ENCODE data around the gene CACNA2D4. TPM values are rescaled to one million over a fixed set of nuclear protein-coding genes. Genes with fewer than 3 reads are reported as not detected.

Gene CACNA2D4
- total and polyA plus RNA-seq, 4 donors = 0.82 to 2.8 (median 1.3) TPM

DNA sequence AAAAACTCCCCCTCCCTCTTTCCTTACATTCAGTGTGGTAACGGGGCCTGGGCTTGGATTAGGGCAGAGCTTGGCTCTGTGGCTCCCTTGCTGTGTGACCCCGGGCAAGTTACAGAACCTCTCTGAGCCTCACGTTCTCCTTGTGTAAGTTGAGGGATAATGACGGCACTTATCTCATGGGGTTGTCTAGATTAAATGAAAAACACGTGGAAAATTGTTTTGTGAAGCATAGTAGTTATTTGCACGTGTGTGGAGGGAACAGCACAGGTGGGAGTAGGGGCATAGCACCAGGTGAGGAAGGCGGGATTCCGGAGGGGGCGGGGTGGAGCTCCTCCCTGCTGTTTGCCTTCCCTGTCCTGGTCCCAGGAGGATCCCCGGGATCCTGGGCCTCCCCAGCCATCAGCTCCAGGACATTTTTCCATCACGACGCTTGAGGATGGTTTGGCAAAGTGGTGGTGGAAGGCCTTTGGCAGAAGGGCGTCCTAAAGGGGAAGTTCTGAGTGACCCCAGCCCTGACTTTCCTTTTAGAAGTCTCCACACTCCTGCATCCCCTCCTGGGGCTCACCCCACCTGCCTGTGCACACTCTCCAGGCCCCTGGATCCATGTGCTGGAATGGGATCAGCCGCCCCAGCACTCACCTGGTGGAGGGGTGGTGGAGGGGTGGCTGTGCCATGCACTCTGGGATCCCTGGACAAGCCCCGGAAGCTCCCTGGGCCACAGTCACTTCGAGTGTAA lies 75.4 kb downstream of the CACNA2D4 start:
- Histone ChIP-seq H3K27me3 (ENCODE audit: control insufficient read depth in 4 of 4, insufficient read depth in 4 of 4, low read length in 3 of 4) (no peaks in the 10 kb centered on the region), H3K9ac (ENCODE audit: low read depth in 1 of 2, low read length in 2 of 2) (no peak overlapping the region), H3K9me3 (ENCODE audit: control insufficient read depth in 4 of 4, low read length in 3 of 4) (no peaks in the 10 kb centered on the region), H3K27ac (ENCODE audit: low read depth in 1 of 2, low read length in 2 of 2) (no peak overlapping the region), H3K4me1 (ENCODE audit: control insufficient read depth in 4 of 4, insufficient read depth in 4 of 4, low read length in 3 of 4) (no peaks in the 10 kb centered on the region), H3K4me3 (ENCODE audit: low read depth in 1 of 3, low read length in 3 of 3) (no peak overlapping the region), H3K36me3 (ENCODE audit: control insufficient read depth in 4 of 4, insufficient read depth in 3 of 4, low read depth in 1 of 4, low read length in 3 of 4) (no peaks in the 10 kb centered on the region)
- 70% methylated on average over 16 of the region's 16 CpGs for WGBS
- no peak for TF ChIP-seq SP1 (IDR thresholded peaks at IDR 0.05)
- TF ChIP-seq, protein P1, sequence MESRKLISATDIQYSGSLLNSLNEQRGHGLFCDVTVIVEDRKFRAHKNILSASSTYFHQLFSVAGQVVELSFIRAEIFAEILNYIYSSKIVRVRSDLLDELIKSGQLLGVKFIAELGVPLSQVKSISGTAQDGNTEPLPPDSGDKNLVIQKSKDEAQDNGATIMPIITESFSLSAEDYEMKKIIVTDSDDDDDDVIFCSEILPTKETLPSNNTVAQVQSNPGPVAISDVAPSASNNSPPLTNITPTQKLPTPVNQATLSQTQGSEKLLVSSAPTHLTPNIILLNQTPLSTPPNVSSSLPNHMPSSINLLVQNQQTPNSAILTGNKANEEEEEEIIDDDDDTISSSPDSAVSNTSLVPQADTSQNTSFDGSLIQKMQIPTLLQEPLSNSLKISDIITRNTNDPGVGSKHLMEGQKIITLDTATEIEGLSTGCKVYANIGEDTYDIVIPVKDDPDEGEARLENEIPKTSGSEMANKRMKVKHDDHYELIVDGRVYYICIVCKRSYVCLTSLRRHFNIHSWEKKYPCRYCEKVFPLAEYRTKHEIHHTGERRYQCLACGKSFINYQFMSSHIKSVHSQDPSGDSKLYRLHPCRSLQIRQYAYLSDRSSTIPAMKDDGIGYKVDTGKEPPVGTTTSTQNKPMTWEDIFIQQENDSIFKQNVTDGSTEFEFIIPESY (IDR thresholded peaks at IDR 0.05) = no peak
- no peak for TF ChIP-seq JUND (IDR thresholded peaks at IDR 0.05)
- TF ChIP-seq, protein P2, sequence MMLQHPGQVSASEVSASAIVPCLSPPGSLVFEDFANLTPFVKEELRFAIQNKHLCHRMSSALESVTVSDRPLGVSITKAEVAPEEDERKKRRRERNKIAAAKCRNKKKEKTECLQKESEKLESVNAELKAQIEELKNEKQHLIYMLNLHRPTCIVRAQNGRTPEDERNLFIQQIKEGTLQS (IDR thresholded peaks at IDR 0.05) = no peak
- TF ChIP-seq HNF4G (IDR thresholded peaks at IDR 0.05) = no peak
- no peak for TF ChIP-seq RXRA (IDR thresholded peaks at IDR 0.05)
- TF ChIP-seq, protein P3, sequence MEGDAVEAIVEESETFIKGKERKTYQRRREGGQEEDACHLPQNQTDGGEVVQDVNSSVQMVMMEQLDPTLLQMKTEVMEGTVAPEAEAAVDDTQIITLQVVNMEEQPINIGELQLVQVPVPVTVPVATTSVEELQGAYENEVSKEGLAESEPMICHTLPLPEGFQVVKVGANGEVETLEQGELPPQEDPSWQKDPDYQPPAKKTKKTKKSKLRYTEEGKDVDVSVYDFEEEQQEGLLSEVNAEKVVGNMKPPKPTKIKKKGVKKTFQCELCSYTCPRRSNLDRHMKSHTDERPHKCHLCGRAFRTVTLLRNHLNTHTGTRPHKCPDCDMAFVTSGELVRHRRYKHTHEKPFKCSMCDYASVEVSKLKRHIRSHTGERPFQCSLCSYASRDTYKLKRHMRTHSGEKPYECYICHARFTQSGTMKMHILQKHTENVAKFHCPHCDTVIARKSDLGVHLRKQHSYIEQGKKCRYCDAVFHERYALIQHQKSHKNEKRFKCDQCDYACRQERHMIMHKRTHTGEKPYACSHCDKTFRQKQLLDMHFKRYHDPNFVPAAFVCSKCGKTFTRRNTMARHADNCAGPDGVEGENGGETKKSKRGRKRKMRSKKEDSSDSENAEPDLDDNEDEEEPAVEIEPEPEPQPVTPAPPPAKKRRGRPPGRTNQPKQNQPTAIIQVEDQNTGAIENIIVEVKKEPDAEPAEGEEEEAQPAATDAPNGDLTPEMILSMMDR (IDR thresholded peaks at IDR 0.05; ENCODE audit: low read depth, low read length, missing input control) = no peak
- no peak for TF ChIP-seq FOXA1 (IDR thresholded peaks at IDR 0.05)
- no peak for TF ChIP-seq TAF1 (conservative IDR thresholded peaks at IDR 0.05)
- TF ChIP-seq RAD21 (IDR thresholded peaks at IDR 0.05) = no peak
- no peak for TF ChIP-seq HNF4A (conservative IDR thresholded peaks at IDR 0.05)
- no peak for TF ChIP-seq YY1 (IDR thresholded peaks at IDR 0.05)
- TF ChIP-seq, protein P4, sequence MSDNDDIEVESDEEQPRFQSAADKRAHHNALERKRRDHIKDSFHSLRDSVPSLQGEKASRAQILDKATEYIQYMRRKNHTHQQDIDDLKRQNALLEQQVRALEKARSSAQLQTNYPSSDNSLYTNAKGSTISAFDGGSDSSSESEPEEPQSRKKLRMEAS (IDR thresholded peaks at IDR 0.05) = no peak
- TF ChIP-seq EGR1 (IDR thresholded peaks at IDR 0.05; ENCODE audit: low read depth in 2 of 2) = no peak
- DNase-seq (ENCODE audit: low spot score) = no peak

DNA sequence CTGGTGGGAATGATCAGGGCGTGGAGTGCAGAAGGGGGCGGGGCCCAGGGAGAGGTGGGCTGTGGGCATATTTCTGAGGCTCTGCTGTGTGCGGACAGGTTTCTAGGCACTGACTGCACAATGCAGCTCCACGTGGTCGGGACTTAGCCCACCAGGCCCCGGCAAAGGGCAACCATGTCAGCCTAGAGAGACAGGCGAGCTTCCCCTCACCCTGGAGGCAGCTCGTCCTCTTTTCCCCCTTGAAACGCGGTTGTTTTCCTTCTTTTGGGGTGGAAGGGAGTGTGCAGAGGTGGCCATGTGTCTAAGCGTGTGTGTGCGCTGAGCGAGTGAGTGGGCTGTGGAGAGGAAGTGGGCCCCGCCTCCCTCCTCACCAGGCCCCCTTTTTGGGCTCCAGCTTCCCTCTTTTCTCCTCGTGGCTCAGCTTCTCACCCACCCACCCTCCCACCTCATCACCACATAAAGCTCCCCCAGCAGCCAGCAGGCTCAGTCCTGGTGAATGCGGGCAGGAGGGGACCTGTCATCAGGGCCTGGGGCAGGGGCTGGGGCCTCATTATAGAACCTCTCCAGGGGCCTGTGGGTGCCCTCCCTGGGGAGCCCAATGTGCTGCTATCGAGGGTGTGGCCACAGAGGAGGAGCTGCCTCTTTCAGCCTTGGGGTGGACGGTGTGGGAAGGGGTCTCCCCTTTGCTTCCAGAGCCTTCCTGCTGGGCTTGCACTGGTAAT lies 76.1 kb downstream of the CACNA2D4 start:
- no peak overlapping the region for H3K4me3 ChIP-seq (ENCODE audit: low read depth in 1 of 3, low read length in 3 of 3)
- H3K9ac ChIP-seq (ENCODE audit: low read depth in 1 of 2, low read length in 2 of 2) = no peak overlapping the region
- DNase-seq (ENCODE audit: low spot score) = no peak
- H3K36me3 ChIP-seq (ENCODE audit: control insufficient read depth in 4 of 4, insufficient read depth in 3 of 4, low read depth in 1 of 4, low read length in 3 of 4) = no peaks in the 10 kb centered on the region
- H3K4me1 ChIP-seq (ENCODE audit: control insufficient read depth in 4 of 4, insufficient read depth in 4 of 4, low read length in 3 of 4) = no peaks in the 10 kb centered on the region
- WGBS = 72% methylated on average over 18 of the region's 18 CpGs
- no peaks in the 10 kb centered on the region for H3K9me3 ChIP-seq (ENCODE audit: control insufficient read depth in 4 of 4, low read length in 3 of 4)
- no peaks in the 10 kb centered on the region for H3K27me3 ChIP-seq (ENCODE audit: control insufficient read depth in 4 of 4, insufficient read depth in 4 of 4, low read length in 3 of 4)
- no peak overlapping the region for H3K27ac ChIP-seq (ENCODE audit: low read depth in 1 of 2, low read length in 2 of 2)
- no peak for TF ChIP-seq HNF4G (IDR thresholded peaks at IDR 0.05)
- TF ChIP-seq RXRA (IDR thresholded peaks at IDR 0.05) = no peak
- TF ChIP-seq, protein P2 (IDR thresholded peaks at IDR 0.05) = no peak
- TF ChIP-seq, protein P1 (IDR thresholded peaks at IDR 0.05) = no peak
- TF ChIP-seq YY1 (IDR thresholded peaks at IDR 0.05) = no peak
- TF ChIP-seq, protein P5, sequence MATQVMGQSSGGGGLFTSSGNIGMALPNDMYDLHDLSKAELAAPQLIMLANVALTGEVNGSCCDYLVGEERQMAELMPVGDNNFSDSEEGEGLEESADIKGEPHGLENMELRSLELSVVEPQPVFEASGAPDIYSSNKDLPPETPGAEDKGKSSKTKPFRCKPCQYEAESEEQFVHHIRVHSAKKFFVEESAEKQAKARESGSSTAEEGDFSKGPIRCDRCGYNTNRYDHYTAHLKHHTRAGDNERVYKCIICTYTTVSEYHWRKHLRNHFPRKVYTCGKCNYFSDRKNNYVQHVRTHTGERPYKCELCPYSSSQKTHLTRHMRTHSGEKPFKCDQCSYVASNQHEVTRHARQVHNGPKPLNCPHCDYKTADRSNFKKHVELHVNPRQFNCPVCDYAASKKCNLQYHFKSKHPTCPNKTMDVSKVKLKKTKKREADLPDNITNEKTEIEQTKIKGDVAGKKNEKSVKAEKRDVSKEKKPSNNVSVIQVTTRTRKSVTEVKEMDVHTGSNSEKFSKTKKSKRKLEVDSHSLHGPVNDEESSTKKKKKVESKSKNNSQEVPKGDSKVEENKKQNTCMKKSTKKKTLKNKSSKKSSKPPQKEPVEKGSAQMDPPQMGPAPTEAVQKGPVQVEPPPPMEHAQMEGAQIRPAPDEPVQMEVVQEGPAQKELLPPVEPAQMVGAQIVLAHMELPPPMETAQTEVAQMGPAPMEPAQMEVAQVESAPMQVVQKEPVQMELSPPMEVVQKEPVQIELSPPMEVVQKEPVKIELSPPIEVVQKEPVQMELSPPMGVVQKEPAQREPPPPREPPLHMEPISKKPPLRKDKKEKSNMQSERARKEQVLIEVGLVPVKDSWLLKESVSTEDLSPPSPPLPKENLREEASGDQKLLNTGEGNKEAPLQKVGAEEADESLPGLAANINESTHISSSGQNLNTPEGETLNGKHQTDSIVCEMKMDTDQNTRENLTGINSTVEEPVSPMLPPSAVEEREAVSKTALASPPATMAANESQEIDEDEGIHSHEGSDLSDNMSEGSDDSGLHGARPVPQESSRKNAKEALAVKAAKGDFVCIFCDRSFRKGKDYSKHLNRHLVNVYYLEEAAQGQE (IDR thresholded peaks at IDR 0.05) = no peak
- TF ChIP-seq, protein P3 (IDR thresholded peaks at IDR 0.05; ENCODE audit: low read depth, low read length, missing input control) = no peak
- no peak for TF ChIP-seq FOXA1 (IDR thresholded peaks at IDR 0.05)
- no peak for TF ChIP-seq GABPA (IDR thresholded peaks at IDR 0.05 in 1 of 2, conservative IDR thresholded peaks at IDR 0.05 in 1 of 2)
